Skin of body (tissue), 2 donors: ENCODE measurements around the gene NPTX1. TPM values are rescaled to one million over a fixed set of nuclear protein-coding genes. Genes with fewer than 3 reads are reported as not detected.
A peak's percentile ranks its signal among the peaks of the same experiment; 100 is the strongest.

Experiments used
- DNase-seq: peaks from one replicate; lab custom pipeline; 2025; lab: John Stamatoyannopoulos, UW
- total RNA-seq: library from RNA; depleted of rRNA; stranded (reverse); fragments of >200 nt; gene quantifications from one replicate; pipeline ENCODE4 v1.2.3, GENCODE V29; 2014

The NPTX1 gene
- total RNA-seq, 1 donor from 2014 or later, result 0.30 TPM

- DNase-seq, result no peak
Measured at GRCh38 chr17:80463784-80464400, 12.5 kb downstream of the NPTX1 start.

- DNase-seq, result no peak
Measured at GRCh38 chr17:80461528-80462160, 14.8 kb downstream of the NPTX1 start.

GRCh38 chr17:80460429-80460834, 16.0 kb downstream of the NPTX1 start:
- DNase-seq, result no peak

- DNase-seq, result no peak
Measured at GRCh38 chr17:80459234-80459633, 17.2 kb downstream of the NPTX1 start.

GRCh38 chr17:80458016-80458415, 18.4 kb downstream of the NPTX1 start:
- no peak for DNase-seq

GRCh38 chr17:80457236-80457856, 19.1 kb downstream of the NPTX1 start:
- no peak for DNase-seq

GRCh38 chr17:80456465-80457235, 19.8 kb downstream of the NPTX1 start:
- no peak for DNase-seq

GRCh38 chr17:80455784-80456183, 20.6 kb downstream of the NPTX1 start:
- no peak for DNase-seq

GRCh38 chr17:80455336-80455710, 21.1 kb downstream of the NPTX1 start:
- no peak for DNase-seq

- peak; percentile 95 for DNase-seq
Measured at GRCh38 chr17:80454557-80455335, 21.7 kb downstream of the NPTX1 start.

GRCh38 chr17:80453998-80454556, 22.3 kb downstream of the NPTX1 start:
- no peak for DNase-seq

- no peak for DNase-seq
Measured at GRCh38 chr17:80453126-80453997, 23.0 kb downstream of the NPTX1 start.

- DNase-seq, result no peak
Measured at GRCh38 chr17:80452173-80452915, 24.1 kb downstream of the NPTX1 start.

GRCh38 chr17:80451104-80451775, 25.2 kb downstream of the NPTX1 start:
- no peak for DNase-seq

- DNase-seq, result no peak
Measured at GRCh38 chr17:80449930-80450576, 26.4 kb downstream of the NPTX1 start.

GRCh38 chr17:80449194-80449929, 27.0 kb downstream of the NPTX1 start:
- DNase-seq, result no peak

- DNase-seq, result no peak
Measured at GRCh38 chr17:80447790-80448189, 28.6 kb downstream of the NPTX1 start.
